Measurements from ENCODE around the gene KIF13A.
"Not testable (repeated sequence)": the region's sequence is repeated elsewhere in the genome, so short reads cannot be mapped to it uniquely, and the experiment has no call there.

Gene KIF13A

DNA sequence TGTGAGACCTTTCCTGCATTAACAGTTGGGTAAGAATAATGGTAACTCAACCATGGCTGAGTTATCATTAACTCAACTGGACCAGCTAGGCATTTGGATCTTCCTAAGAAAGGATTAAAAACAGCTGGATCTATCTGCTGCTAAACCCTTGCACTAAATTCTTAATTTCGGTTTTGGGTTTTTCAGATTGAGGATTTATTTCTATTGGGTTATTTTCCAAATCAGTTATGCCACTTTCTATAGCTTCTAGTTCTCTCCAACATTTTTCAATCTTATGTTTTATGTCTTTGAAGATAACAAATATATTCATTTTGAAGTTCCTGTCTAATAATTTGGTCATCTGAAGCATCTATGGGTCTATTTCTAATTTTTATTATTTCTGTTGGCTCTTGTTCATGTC lies 92.5 kb downstream of the KIF13A start:
- no peak for DNase-seq

GRCh38 chr6:17894191-17894590 lies 93.2 kb downstream of the KIF13A start:
- DNase-seq: no peak

- no peak for DNase-seq
Measured at GRCh38 chr6:17892097-17892686, 95.2 kb downstream of the KIF13A start.

GRCh38 chr6:17890309-17890708 lies 97.1 kb downstream of the KIF13A start:
- no peak for DNase-seq

GRCh38 chr6:17889777-17890176 lies 97.7 kb downstream of the KIF13A start:
- not testable (repeated sequence) for DNase-seq

DNA sequence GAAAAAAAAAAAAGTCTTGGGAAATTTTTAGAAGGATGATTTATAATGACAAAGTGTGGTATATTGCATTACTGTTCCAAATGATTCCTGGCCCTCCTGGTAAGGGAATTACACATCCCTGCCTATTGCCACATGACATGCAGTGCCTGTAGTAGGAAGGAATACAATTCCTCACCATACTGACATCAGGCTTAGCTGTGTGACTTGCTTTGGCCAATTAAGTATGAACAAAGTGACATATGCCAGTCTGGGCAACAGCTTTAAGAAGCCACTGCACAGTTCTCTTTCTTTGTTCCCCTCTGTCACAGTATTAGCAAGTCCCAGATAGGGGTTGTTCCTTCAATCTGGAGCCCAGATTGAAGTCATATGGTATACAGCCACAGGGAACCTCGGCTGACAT lies 100.5 kb downstream of the KIF13A start:
- DNase-seq: no peak

DNA sequence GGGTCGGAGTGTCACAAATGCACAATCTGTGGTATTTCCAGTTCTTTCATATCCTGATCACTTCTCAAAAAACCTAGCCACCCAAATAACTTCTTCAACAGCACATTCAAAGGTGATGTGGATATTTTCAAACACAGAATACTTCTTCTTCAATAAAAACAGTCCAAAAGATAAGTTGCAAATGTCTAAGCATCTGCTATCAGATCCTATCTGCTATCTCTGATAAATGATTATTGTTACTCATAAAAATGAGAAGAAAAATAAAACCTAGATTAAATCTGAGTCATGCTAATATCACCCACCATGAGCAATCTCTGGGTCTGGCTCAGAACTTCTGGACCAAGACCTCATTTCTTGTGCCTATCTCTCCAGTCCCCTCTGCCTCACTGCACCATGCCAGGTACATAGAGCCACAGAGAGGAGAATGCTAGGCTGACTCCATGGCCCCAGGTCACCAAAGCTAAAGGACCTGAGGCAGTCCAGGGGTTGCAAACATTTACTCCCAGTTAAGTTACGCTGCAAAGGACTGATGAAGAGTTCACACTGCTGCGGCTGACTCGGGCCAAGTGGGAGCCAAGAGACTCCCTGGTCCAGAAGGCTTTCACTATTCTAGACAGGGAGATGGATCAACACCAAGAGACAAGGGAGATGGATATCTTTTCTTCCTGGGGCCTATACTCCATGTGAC lies 101.4 kb downstream of the KIF13A start:
- DNase-seq: no peak

GRCh38 chr6:17884498-17885478 lies 102.6 kb downstream of the KIF13A start:
- no peak for DNase-seq

GRCh38 chr6:17883665-17884497 lies 103.6 kb downstream of the KIF13A start:
- DNase-seq: no peak

DNA sequence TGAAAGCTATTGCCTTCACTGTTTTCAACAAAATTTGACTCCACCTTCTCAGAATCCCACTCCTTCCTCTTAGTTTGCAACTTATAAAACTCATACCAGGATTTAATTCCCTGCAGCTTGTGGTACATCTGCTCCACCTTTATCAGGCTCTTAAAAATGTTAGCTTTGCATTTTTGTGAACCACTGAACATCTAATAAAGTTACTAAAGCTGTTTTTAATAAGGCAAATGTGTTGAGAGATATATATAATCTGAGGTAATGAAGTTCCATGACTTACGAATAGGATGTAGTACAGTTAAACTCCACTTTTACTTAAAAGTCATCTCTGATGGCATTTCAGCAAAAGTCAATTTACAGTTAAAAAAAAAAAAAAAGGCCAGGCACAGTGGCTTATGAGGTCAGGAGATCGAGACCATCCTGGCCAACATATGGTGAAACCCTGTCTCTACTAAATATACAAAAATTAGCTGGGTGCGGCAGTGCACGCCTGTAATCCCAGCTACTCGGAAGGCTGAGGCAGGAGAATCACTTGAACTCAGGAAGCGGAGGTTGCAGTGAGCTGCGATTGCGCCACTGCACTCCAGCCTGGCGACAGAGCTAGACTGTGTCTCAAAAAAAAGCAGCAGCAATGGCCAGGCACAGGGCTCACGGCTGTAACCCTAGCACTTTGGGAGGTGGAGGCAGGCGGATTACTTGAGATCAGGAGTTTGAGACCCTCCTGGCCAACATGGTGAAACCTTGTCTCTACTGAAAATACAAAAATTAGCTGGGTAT lies 106.2 kb downstream of the KIF13A start:
- no peak for DNase-seq

DNA sequence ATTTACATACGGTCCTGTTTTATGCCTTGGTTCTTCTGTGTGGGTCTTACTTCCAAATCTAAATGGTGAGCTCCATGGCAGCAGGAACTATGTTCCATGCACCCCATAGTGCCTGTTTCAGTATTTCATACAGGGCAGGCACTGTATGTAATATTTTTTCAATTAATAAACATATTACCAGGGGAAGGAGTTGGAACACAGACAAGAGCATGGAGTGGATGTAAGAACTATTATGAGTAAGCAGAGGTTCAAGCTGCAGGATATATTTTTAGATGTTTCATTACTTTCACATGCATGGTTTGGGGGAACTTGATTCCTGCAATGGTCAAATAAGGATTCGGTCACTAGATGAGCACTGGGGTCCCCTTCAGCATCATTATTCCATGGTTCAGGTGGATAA lies 108.3 kb downstream of the KIF13A start:
- no peak for DNase-seq

GRCh38 chr6:17878734-17879133 lies 108.7 kb downstream of the KIF13A start:
- DNase-seq: no peak

- no peak for DNase-seq
Measured at GRCh38 chr6:17877895-17878440, 109.5 kb downstream of the KIF13A start.

GRCh38 chr6:17877196-17877894 lies 110.1 kb downstream of the KIF13A start:
- no peak for DNase-seq

DNA sequence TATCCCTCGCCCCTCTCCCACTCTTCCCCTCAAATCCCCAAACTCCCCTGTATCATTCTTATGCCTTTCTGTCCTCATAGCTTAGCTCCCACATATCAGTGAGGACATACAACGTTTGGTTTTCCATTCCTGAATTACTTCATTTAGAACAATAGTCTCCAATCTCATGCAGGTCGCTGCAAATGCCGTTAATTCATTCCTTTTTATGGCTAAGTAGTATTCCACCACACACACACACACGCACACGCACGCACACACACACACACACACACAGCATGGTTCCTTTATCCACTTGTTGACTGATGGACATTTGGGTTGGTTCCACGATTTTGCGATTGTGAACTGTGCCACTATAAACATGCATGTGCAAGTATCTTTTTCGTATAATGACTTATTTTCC lies 112.7 kb downstream of the KIF13A start:
- DNase-seq: no peak

DNA sequence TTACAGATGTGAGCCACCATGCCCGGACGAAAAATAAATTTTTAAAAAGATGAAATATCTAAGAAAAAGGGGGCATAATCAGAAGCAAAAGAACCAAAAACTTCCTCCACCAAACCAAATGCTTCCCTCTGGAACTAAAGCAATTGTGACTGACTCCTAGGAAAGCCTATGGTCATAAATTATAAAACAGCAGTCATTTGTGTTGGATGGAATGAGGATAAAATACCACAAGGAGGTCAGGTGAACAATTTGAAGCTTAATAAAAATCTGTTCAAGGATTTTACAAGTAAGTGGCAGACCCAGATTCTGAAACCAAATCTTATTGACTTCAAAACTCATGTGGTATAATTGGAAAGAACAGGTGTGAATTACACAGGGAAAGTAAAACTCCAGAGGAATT lies 114.5 kb downstream of the KIF13A start:
- DNase-seq: no peak

DNA sequence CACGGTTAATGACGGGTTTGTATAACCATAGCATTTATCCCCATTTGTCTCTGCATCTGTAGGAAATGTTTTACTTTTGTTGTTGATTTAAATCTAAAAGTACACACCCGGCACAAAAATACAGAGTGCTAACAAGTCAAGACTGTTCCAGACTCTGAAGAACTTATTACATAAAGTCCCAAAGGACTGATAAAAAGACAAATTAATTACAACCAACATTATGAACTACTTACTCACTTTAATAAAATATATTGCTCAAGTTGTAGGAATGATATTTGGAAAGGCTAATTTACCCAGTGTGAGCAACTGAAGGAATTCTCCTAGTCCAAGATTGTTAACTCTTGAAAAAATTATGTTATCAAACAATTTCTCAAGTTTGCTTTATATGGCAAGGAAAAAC lies 115.6 kb downstream of the KIF13A start:
- DNase-seq: no peak

DNA sequence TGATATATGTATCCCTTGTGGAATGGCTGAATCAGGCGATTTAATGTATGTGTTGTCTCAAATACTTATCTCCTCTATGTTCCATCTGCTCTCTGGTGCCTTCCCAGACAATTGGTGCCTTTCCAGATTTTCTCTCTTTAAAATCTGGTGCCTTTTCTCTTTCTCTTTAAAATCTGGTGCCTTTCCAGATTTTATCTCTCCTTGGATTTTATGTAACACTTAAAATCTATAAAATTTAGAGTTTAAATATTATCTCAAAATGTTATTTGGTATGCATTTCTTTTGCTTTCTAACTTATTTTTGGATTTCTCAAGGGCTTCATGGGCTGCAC lies 116.3 kb downstream of the KIF13A start:
- DNase-seq: no peak

DNA sequence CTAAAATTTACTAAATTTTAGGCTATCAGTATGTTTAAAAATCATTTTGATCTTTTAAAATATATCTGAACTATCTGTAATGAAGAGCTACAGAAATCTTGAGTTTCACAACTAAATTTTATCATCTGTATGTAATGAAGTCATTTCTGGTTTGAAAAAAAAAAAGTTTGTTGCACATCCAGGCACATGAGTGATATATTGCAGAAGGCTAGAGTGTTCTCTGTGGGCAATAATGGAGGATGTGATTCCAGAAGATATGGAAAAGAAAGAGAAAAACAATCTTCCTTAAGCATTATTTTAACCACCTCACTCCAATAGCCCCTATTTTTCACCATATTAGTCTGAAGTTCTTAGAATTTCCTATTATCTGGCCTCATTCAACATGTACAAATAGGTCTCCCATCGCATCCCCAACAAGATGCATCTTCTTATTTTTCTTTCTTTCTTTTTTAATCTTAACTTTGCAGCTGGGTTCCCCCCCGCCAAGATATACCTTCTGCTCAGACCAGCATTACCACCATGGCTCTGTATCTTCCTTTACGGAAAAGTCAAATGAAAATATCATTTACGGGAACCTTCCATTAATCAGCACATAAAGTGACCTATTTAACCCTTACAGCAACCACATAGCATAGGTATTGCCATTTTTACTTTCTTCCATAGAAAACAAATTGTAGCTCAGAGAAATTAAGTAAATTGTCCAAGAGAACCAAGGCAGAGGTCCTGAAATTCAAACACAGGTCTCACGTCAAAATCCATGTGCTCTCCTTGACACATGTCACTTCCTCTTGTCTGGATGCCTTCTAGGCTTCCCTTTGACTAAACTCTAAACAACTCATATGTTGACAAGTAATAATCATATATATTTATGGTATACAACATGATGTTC lies 116.9 kb downstream of the KIF13A start:
- DNase-seq: no peak

DNA sequence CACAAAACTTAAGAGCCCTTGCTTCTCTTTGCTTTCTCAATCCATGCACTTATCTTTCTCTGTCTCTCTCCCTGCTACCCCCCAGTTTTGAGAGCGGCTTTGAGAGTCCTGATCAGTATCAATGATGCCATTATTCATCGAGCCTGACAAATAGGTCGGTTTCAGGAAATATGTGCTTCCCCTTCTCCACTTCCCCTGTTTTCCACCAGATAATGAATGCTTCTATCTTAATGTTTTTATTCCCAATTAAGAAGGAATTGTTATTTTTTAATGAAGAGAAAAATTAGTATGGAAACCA lies 117.7 kb downstream of the KIF13A start:
- DNase-seq: no peak

All from NCI-H2227 treated with DMSO at 0.1 percent for 48 hours (cell line).